WI38 (cell line): ENCODE measurements around the gene PHF3.

ENCODE experiments used
- H3K4me3 ChIP-seq: 2 replicates; pipeline ENCODE4 v1.5.1; 2011; ENCODE audit warnings: low read depth, mild to moderate bottlenecking, control low read depth, low read length
- CTCF ChIP-seq: IDR thresholded peaks from 2 replicates; pipeline ENCODE4 v1.5.1; 2012; ENCODE audit warnings: low read depth, mild to moderate bottlenecking, control low read depth, low read length

Gene PHF3

GRCh38 chr6:63635215-63635587 is 401 bp upstream of the PHF3 start:
- no peak for TF ChIP-seq CTCF
- peak overlapping the region; percentile 86 for H3K4me3 ChIP-seq

- H3K4me3 ChIP-seq = peak overlapping the region; percentile 86
- no peak for TF ChIP-seq CTCF
Measured at GRCh38 chr6:63636518-63637021, 968 bp downstream of the PHF3 start.

GRCh38 chr6:63637865-63638445 is 2.4 kb downstream of the PHF3 start:
- peak overlapping the region; percentile 86; the same call in 1 of the 2 replicates for H3K4me3 ChIP-seq

GRCh38 chr6:63640062-63640461 is 4.5 kb downstream of the PHF3 start:
- no peak for TF ChIP-seq CTCF
- no peak overlapping the region for H3K4me3 ChIP-seq

More at GRCh38 chr6:63637865-63638445, 2.4 kb downstream of the PHF3 start:
- no peak for TF ChIP-seq CTCF

GRCh38 chr6:63643862-63644261 is 8.3 kb downstream of the PHF3 start:
- no peak overlapping the region for H3K4me3 ChIP-seq

GRCh38 chr6:63644668-63645326 is 9.2 kb downstream of the PHF3 start:
- no peak for TF ChIP-seq CTCF
- no peak overlapping the region for H3K4me3 ChIP-seq

More at GRCh38 chr6:63643862-63644261, 8.3 kb downstream of the PHF3 start:
- TF ChIP-seq CTCF = no peak

GRCh38 chr6:63649269-63649668 is 13.7 kb downstream of the PHF3 start:
- no peak for TF ChIP-seq CTCF
- H3K4me3 ChIP-seq = no peak overlapping the region
